Stimulated activated naive CD8-positive, alpha-beta T cell treated with anti-CD3 and anti-CD28 coated beads, Interleukin-15, amount 100 ng/mL, for 72 hours (primary cell): ENCODE data around the gene ANKRD60.

Experiments used
- ATAC-seq: fragments of 150-1000 bp; cut with Tn5 transposase; 2 replicates; pipeline ENCODE4 v1.10.0; 2021; ENCODE audit warnings: mild to moderate bottlenecking, moderate library complexity
- DNase-seq, 2 donors: peaks; one replicate each; pipeline ENCODE4 v3.0.0; 2021 to 2022
- H3K27ac Mint-ChIP-seq, 2 donors: one replicate each; pipeline ENCODE4 v1.8.0; 2022; ENCODE audit warnings: mild to moderate bottlenecking in 2 of 2, mixed read lengths in 2 of 2, moderate library complexity in 2 of 2
- H3K27me3 Mint-ChIP-seq: one replicate; pipeline ENCODE4 v1.8.0; 2022; ENCODE audit warnings: mixed read lengths
- H3K4me1 Mint-ChIP-seq: one replicate; pipeline ENCODE4 v1.8.0; 2022; ENCODE audit warnings: mild to moderate bottlenecking, mixed read lengths
- H3K4me3 Mint-ChIP-seq, 2 donors: one replicate each; pipeline ENCODE4 v1.8.0; 2022; ENCODE audit warnings: mild to moderate bottlenecking in 2 of 2, mixed read lengths in 2 of 2, moderate library complexity in 1 of 2
- H3K9me3 Mint-ChIP-seq, 2 donors: one replicate each; pipeline ENCODE4 v1.8.0; 2022; ENCODE audit warnings: mixed read lengths in 2 of 2

The ANKRD60 gene

GRCh38 chr20:58173091-58173490 is 55.4 kb downstream of the ANKRD60 start:
- Mint-ChIP-seq H3K27ac (no peak overlapping the region), H3K4me1 (peaks cover 20% of the 10 kb centered on the region), H3K9me3 (no peaks in the 10 kb centered on the region), H3K4me3 (no peak overlapping the region), H3K27me3 (peaks cover 7% of the 10 kb centered on the region)
- DNase-seq: no peak
- no peak for ATAC-seq

- DNase-seq: no peak
- peak; percentile 39 for ATAC-seq
- Mint-ChIP-seq H3K27ac (no peak overlapping the region), H3K4me1 (peaks cover 20% of the 10 kb centered on the region), H3K27me3 (no peaks in the 10 kb centered on the region), H3K4me3 (no peak overlapping the region), H3K9me3 (no peaks in the 10 kb centered on the region)
These were observed 56.5 kb downstream of the ANKRD60 start for GRCh38 chr20:58171796-58172425.

- Mint-ChIP-seq H3K27ac (peak overlapping the region in 1 of 2 donors; percentile 83), H3K9me3 (no peaks in the 10 kb centered on the region), H3K4me3 (no peak overlapping the region), H3K4me1 (peaks cover 8% of the 10 kb centered on the region), H3K27me3 (no peaks in the 10 kb centered on the region)
- ATAC-seq (no peak), DNase-seq (no peak)
These were observed 59.0 kb downstream of the ANKRD60 start for GRCh38 chr20:58169450-58169849.

- H3K27me3 Mint-ChIP-seq: no peaks in the 10 kb centered on the region
- H3K4me3 Mint-ChIP-seq: no peak overlapping the region
- no peak for ATAC-seq
- peaks cover 2% of the 10 kb centered on the region for H3K4me1 Mint-ChIP-seq
- no peak overlapping the region for H3K27ac Mint-ChIP-seq
- no peaks in the 10 kb centered on the region for H3K9me3 Mint-ChIP-seq
- DNase-seq: no peak
These were observed 59.6 kb downstream of the ANKRD60 start for GRCh38 chr20:58168843-58169242.

- H3K27ac Mint-ChIP-seq: no peak overlapping the region
- H3K9me3 Mint-ChIP-seq: no peaks in the 10 kb centered on the region
- no peak for DNase-seq
These were observed 60.7 kb downstream of the ANKRD60 start for GRCh38 chr20:58167759-58168158.

More at GRCh38 chr20:58167759-58168158, 60.7 kb downstream of the ANKRD60 start:
- Mint-ChIP-seq H3K27me3 (no peaks in the 10 kb centered on the region), H3K4me1 (no peaks in the 10 kb centered on the region), H3K4me3 (no peak overlapping the region)
- no peak for ATAC-seq
